K562 (cell line): Measurements from ENCODE around the gene NUP50. TPM values are rescaled to one million over a fixed set of nuclear protein-coding genes. Genes with fewer than 3 reads are reported as not detected.

Experiments used
- BRCA1 ChIP-seq, 2 experiments: fragments of 450-650 bp in 1 of 2; sonication (generic) in 1 of 2; formaldehyde crosslinking in 1 of 2; IDR thresholded peaks; 2 replicates each; pipeline versions ENCODE4 v1.5.0 to v1.6.1; 2017 to 2020; ENCODE audit warnings: mild to moderate bottlenecking in 1 of 2, missing genetic modification reagents in 1 of 2
- ETV5 ChIP-seq: sonication (generic); formaldehyde crosslinking; IDR thresholded peaks from 2 replicates; pipeline ENCODE4 v1.4.0; 2020; ENCODE audit warnings: low read depth, mild to moderate bottlenecking, missing genetic modification reagents
- FOSL1 ChIP-seq: fragments of 200-800 bp; sonication (Bioruptor generic); conservative IDR thresholded peaks from 2 replicates; pipeline ENCODE4 v1.6.1; 2016; ENCODE audit warnings: missing genetic modification characterization, missing compliant biosample characterization
- KDM2B ChIP-seq: fragments of 250-450 bp; sonication (Bioruptor Pico); IDR thresholded peaks from 2 replicates; pipeline ENCODE4 v1.8.0; 2021; ENCODE audit warnings: mild to moderate bottlenecking, moderate library complexity
- MLLT1 ChIP-seq, 2 experiments: fragments of 450-650 bp; IDR thresholded peaks; 2 replicates each; pipeline ENCODE4 v1.6.1; 2016
- REST ChIP-seq, 2 experiments: fragments of 450-650 bp; formaldehyde crosslinking in 1 of 2; IDR thresholded peaks; 2 replicates each; pipeline versions ENCODE4 v1.4.0 to v1.6.1; 2014 to 2020; ENCODE audit warnings: mild to moderate bottlenecking in 2 of 2, borderline replicate concordance in 1 of 2, low read depth in 1 of 2
- SAFB ChIP-seq: fragments of 200-400 bp; formaldehyde crosslinking; IDR thresholded peaks from 2 replicates; pipeline ENCODE4 v1.6.1; 2017; ENCODE audit warnings: low read depth, low read length, borderline replicate concordance
- ZBTB2 ChIP-seq: fragments of 450-650 bp; IDR thresholded peaks from 2 replicates; pipeline ENCODE4 v1.6.1; 2016; ENCODE audit warnings: antibody characterized with exemption
- ZFP91 ChIP-seq: sonication (generic); formaldehyde crosslinking; IDR thresholded peaks from 2 replicates; pipeline ENCODE4 v1.8.0; 2022; ENCODE audit warnings: mild to moderate bottlenecking, missing genetic modification reagents
- ZNF140 ChIP-seq: fragments of 250-450 bp; sonication (Bioruptor Pico); IDR thresholded peaks from 2 replicates; pipeline ENCODE4 v1.8.0; 2021; ENCODE audit warnings: moderate library complexity, mild to moderate bottlenecking, inconsistent platforms
- ZNF146 ChIP-seq: IDR thresholded peaks from one replicate; pipeline ENCODE4 v1.6.1; 2018; ENCODE audit warnings: missing compliant biosample characterization; ENCODE audit not compliant: unreplicated experiment
- ZNF408 ChIP-seq: fragments of 250-450 bp; sonication (Bioruptor Pico); IDR thresholded peaks from 2 replicates; pipeline ENCODE4 v1.4.0; 2020; ENCODE audit warnings: low read depth, mild to moderate bottlenecking, moderate library complexity
- ZNF583 ChIP-seq: fragments of 250-450 bp; sonication (Bioruptor Pico); IDR thresholded peaks from 2 replicates; pipeline ENCODE4 v1.4.0; 2020
- polyA plus RNA-seq, 8 experiments: library from polyadenylated mRNA; depleted of rRNA in 4 of 8; stranded (reverse) in 5 of 8; unstranded in 3 of 8; fragments of >200 nt; fragmentation: Nextera tagmentation in 2 of 8; fragmentation: Illumina TruSeq in 1 of 8; extraction: Ambion mirVana in 2 of 8; extraction: Trizol in 1 of 8; gene quantifications; 2 replicates each; pipeline versions ENCODE4 v1.2.1 to v1.2.3, GENCODE V29; 2011 to 2014; ENCODE audit warnings: inconsistent platforms in 1 of 8, missing spikeins in 1 of 8
- total RNA-seq, 7 experiments: library from RNA; depleted of rRNA in 6 of 7; stranded (reverse); fragments of >200 nt in 6 of 7; fragmentation: Illumina TruSeq in 2 of 7; extraction: Trizol in 2 of 7; gene quantifications; 2 replicates each; pipeline versions ENCODE4 v1.2.1 to v1.2.3, GENCODE V29; 2011 to 2021; ENCODE audit warnings: low replicate concordance in 1 of 7

Gene NUP50
- total and polyA plus RNA-seq, 9 of the 15 experiments (the other 6 are each of a cell fraction or from before 2014, with no cell fraction given), result 23.8 to 83.7 (median 55.3) TPM

- TF ChIP-seq REST (IDR thresholded peaks at IDR 0.05; ENCODE audit: borderline replicate concordance), result peak; percentile 70
- TF ChIP-seq REST (CRISPR knock-in tag; IDR thresholded peaks at IDR 0.05; ENCODE audit: low read depth), result no peak
- no peak for TF ChIP-seq ZNF146 (CRISPR knock-in tag)
- TF ChIP-seq SAFB, result no peak
- TF ChIP-seq ZBTB2, result peak; percentile 94
- TF ChIP-seq KDM2B (CRISPR knock-in tag), result no peak
- no peak for TF ChIP-seq ZNF140 (CRISPR knock-in tag)
- no peak for TF ChIP-seq BRCA1 (IDR thresholded peaks at IDR 0.05)
- TF ChIP-seq BRCA1 (CRISPR knock-in tag; IDR thresholded peaks at IDR 0.05), result no peak
- no peak for TF ChIP-seq FOSL1 (tag)
- TF ChIP-seq MLLT1 (IDR thresholded peaks at IDR 0.05), result no peak
- TF ChIP-seq ETV5 (CRISPR knock-in tag), result peak; percentile 57; the same call in 1 of the 2 replicates
- no peak for TF ChIP-seq ZNF408
- no peak for TF ChIP-seq ZNF583 (CRISPR knock-in tag)
- no peak for TF ChIP-seq ZFP91
Observed at GRCh38 chr22:45163451-45164269, at the start of gene NUP50 (continued).
